Glomerular endothelial cell (primary cell): ENCODE data around the gene CCDC50. TPM values are rescaled to one million over a fixed set of nuclear protein-coding genes. Genes with fewer than 3 reads are reported as not detected.

Source experiments
- DNase-seq: peaks from one replicate; pipeline ENCODE4 v3.0.0-alpha.2; 2011; ENCODE audit warnings: low read depth, low spot score; ENCODE audit errors: extremely low read depth
- total RNA-seq: library from RNA; depleted of rRNA; stranded (reverse); fragments of >200 nt; gene quantifications from 2 replicates; pipeline ENCODE4 v1.2.3, GENCODE V29; 2015

CCDC50 gene
- total RNA-seq, 1 donor from 2014 or later = 144 TPM

DNA sequence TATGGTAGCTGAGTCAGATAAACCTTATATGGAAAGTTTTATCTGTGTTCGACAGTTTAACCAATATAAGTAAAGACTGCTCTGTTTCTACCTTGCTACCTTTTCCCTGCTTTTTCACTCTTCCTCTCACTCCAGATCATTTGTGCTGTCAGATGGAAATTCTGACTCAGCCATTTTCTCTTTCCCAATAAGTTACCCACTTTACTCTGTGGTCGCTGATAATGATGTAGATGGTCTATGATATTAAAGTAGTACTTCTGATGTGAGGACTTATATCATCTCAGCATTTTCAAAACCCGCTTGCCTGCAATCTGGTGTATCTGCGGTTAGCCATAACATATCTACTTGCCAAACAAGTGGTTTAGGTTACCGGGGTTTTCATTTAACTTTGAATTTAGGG lies 16.1 kb downstream of the CCDC50 start:
- no peak for DNase-seq

DNA sequence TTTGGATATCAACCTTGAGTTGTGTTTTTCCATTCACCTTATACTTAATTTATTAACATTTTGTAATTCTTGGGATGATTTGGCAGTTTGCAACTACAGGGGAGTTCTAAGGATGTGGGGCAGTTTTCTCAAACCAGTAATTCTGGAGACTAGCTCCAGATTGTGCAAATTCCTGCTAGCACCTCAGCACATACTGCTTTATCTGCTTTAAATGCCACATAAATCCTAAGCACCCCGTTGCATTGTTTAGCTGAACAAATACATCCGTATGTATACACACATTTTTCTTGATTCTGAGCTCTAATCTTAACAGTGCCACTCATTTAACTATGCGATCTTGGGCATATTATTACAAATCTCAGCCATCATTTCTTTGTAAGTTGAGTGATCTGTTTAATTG lies 18.0 kb downstream of the CCDC50 start:
- no peak for DNase-seq

DNA sequence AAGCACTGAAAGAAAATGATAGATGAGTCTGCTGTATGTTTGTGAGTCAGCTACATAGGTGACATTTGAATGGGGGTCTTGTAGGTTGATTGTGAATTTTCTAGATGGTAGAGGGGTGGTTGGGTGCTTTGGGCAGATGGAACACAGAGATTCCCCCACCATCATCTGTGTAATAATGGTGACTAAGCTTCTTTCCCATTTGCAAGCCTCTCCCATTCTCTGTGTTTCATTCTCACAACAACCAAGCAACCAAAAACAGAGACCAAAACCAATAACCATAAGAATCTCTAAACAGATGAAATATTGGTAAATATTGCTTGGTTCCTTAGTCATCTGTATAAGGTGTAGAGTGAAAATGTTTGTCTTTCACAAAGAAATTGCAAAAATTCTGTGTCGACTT lies 18.9 kb downstream of the CCDC50 start:
- no peak for DNase-seq

DNA sequence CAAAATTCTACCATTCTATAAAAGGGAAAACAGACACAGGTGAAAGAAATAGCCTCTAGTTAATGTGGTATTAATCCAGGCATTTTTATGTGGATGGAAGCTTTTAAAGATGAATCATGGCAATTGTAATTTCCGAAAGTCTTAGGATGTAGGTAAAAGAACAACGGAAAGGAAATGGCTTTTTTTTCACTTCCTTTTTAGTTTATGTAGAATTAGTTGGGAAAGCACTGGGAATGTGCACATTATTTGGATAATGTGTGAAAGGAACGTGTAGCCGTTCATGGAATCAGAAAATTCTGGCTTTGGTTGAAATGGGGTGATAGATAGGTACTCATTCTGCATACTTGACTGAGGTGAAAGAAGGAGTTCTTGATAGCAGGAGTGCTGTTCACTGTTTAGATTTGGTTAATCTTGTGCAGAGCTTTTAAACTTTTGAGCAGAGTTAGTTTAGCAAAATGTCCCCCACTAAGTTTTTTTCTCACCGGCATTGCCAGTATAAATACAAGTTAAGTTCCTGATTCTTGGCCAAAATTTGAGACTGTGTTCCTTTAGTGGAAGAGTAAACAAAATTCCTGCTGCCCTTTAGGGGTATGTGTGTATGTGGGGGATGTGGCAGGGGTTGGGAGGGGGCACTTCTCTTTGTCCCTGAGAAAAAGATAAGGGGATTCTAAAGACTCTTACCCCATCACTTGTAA lies 21.3 kb downstream of the CCDC50 start:
- no peak for DNase-seq

DNA sequence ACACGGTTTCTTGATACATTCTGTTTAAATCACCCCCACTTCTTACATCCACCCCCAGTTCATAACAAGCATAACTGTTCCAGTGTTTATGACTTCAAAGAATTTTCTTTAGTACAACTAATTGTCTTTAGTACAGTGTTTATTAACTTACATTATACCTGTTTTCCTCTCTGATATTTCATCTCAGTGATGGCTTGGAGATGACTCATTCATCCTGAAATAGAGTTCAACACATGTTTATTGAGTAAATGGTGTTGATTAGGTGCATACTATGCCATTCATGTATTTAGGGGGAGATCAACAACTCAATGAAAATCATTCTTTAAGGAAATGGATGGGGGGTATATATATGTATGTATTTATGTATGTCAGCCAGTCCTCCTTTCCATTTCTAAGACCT lies 22.8 kb downstream of the CCDC50 start:
- DNase-seq = no peak

DNA sequence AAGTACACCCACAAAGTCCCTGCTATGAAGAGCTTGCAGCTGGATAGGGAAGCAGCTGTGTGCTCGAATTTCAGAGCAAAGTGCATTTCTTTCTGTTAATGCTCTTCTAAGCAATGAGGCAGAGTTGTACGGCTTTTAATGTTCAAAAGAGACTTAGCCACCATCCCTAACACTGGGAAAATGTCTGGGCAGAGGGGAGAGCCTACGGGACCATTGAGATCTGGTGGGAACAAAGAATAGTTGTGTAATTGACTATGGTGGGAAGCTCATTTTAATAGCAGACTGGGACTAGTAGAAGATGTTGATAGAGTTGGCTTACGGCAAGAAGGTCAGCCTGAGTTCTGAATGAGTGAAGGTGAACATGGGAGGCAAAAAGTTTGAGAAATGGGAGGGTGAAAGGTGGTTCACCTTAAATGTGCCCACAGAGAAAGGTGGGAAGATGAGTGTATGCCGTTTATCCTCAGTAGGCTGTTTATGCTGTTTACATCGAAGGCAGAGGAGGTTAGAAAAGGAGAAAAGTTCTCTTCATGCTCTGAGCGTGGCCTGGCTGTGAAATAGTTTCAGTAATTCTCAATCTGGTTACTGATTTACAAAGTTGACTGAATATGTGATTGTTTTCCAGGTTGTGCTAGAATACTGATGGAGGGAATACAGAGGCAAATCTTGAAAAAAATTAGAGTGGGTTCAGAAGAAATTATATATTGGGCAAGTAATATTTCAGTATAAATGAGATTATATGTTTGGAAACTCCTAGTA lies 24.0 kb downstream of the CCDC50 start:
- DNase-seq = no peak

DNA sequence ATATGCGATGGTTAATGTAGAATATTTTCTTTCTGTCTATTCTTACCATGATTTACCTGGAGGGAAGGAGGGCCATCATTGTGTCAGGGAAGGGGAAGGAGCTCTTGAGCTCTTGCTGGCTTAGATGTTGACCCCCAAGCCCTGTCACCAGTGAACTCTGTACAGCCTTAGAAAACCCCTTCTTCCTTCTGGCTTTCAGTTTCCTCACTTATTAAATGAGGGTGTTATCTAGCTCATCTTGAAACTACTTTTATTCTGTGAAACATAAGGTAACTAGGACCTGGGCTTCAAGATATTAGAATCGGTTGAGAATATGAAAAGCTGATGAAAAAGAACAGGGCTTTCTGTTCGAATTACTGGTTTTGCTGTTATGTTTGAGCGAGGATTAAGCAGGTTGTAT lies 26.2 kb downstream of the CCDC50 start:
- DNase-seq = no peak

DNA sequence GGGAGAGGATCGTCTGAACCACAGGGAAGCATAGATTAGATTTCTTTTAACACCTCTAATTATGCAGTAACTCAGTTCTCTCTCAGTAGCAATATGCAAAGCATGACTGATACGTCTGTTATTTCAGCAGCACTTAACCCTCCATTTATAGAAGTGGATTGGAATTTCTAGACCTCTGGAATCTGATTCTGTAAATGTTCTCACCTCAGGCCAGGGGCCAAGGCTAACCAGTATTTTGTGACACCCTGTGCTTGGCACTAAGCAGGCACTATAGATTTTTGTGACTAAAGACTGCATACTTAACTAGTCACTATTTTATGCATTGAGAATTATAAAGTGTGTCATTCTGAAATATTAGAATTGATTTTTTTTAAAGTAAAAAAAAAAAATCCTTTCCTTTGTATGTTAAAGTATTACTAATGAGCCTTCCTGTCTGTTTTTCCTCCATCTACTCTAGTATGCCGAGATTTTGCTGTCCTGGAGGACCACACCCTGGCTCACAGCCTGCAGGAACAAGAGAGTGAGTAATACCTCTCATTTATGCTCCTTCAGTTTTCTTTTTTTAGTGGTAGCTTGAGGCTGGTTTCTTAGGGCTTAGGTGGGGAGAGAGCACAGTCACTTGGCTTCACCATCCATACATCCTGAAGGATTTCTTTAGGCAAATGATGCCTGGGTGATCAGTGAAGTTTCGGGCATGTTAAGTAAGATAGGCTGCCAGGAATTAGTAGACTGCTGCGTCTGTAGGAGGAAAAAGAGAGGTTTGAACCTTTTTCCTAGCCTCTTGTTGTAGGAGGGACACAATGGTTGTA lies 27.6 kb downstream of the CCDC50 start:
- DNase-seq = no peak

DNA sequence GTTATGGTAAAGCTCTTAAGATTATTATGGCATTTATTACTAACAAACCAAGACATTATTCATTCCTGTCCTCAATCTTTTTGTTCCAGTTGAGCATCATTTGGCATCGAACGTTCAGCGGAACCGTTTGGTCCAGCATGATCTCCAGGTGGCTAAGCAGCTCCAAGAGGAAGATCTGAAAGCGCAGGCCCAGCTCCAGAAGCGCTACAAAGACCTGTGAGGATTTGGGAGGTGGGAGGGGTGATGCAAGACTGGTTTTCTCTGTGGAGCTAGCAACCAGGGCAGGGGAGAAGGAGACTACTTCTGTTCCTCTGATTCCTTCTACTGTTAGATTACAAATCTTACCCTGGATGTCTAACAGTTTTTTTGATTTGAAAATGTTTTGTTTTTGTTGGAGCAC lies 28.7 kb downstream of the CCDC50 start:
- DNase-seq = no peak

DNA sequence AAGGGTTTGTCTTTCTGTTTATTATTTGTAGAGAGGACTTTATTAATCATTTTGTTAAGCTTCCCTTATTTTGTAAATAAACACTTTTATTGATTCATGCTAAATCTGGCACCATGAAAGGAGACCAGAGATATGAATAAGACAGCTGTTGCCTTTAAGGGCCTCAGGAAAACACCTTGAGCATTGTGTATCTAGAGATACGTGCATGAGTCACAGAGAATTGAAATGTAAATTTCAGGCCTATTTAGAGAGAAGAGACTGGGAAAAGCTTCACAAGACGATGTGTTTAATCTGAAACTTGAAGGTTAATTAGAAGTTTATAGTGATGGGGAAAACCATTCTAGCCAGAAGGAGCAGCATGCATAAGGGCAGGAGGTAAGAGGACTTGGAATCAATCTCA lies 29.7 kb downstream of the CCDC50 start:
- DNase-seq = no peak

DNA sequence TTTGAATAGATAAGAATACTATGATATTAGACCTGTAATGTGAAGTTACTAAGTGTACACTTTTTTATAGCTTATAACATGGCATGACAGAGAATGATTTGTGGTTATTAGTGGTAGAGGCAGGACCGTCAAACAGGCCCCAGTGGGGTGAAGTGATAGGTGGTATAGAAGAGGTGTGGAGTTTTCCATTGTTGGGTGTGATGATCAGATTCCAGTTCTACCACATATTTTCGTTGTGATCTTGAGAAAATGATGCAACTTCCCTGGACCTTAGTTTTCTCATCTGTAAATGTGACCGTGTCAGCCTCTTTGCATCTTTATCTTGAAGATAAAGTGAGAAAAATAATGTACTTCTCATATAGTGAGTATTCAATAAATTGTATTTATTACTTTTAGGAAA lies 31.4 kb downstream of the CCDC50 start:
- DNase-seq = no peak

DNA sequence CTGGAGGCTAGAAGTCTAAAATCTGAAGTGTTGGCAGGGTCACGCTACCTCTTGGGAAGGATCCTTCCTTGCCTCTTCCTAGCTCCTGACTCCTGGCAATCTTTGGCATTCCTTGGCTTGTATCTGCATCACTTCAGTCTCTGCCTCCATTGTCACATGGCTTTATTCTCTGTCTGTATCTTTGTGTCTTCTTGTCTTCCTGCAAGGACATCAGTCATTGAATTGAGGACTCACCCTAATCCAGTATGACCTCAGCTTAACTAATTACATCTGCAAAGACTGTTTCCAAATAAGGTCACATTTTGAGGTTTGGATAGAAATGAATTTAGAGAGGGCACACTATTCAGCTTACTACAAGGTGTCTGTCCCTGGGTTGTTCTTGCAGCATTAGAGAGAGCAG lies 32.3 kb downstream of the CCDC50 start:
- DNase-seq = no peak

DNA sequence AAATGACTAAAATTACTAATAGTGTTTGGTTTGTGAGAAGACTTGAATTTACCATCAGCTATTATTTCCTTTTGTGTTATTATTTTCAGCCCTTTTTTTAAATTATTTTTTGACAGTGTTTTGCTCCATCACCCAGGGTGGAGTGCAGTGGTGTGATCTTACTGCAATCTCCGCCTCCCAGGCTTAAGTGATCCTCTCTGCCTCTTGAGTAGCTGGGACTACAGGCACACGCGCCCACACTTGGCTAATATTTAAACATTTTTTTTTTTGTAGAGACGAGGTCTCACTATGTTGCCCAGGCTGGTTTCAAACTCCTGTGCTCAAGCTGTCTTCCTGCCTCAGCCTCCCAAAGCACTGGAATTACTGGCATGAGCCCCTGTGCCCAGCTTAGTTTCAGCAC lies 32.8 kb downstream of the CCDC50 start:
- DNase-seq = no peak

DNA sequence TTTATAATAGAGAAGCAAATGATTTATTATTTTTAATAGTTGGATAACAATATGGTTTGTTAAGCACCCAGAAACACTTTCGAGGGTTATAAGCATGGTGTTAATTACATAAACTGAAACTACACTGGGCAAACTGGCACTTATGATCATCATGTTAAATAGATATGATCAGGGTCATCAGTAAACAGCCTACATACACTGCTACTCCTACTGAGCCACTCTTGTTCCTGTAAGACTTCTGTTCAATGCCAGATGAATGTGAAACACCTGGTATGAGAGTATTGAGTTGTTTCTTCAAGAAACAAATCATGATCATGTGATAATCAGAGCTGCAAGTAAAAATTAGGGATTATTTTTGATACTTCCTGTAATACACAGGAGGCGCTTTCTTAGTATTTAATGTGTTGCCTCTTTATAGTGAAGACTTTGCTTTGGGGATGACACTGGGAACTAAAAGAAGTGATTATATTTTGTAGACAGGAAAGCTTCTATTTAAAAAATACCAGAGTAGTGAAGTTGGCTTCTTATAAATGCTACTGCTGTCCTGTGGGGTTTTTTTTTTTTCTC lies 33.4 kb downstream of the CCDC50 start:
- no peak for DNase-seq

DNA sequence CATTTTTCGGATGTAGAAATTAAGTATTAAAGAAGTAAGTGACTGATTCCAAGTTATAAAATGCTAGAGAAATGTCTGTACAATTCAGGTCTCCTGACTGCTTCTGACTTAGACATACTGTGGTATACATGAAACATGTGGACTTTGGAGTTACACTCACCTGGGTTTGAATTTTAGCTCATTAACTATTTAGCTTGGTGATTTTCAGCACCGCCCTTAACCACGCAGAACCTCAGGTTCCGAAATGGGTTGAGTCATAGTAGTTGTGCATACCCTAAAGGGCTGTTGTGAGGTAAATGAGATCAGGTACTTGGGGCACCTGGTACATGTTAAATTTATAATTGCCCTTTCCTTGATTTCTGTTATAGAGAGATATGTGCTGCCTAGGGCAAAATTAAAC lies 34.0 kb downstream of the CCDC50 start:
- no peak for DNase-seq

DNA sequence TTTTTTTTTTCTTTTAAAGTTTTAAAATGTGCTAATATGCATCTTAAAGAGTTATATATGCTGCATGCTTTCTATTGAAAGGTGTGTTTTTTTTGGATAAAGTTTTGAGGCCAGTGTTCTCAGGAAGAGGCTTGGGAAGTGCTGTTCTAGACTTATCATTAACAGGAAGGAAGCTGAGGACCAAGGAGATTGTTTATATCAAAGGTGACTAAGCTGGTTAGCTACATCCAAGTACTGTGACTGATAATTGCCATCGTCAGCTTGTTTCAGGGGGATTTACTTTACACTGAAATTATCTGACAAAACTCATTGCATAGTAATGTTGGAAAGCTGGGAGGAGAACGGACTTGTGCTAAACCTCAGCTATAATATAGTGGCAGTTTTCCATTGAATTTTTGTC lies 37.5 kb downstream of the CCDC50 start:
- no peak for DNase-seq

DNA sequence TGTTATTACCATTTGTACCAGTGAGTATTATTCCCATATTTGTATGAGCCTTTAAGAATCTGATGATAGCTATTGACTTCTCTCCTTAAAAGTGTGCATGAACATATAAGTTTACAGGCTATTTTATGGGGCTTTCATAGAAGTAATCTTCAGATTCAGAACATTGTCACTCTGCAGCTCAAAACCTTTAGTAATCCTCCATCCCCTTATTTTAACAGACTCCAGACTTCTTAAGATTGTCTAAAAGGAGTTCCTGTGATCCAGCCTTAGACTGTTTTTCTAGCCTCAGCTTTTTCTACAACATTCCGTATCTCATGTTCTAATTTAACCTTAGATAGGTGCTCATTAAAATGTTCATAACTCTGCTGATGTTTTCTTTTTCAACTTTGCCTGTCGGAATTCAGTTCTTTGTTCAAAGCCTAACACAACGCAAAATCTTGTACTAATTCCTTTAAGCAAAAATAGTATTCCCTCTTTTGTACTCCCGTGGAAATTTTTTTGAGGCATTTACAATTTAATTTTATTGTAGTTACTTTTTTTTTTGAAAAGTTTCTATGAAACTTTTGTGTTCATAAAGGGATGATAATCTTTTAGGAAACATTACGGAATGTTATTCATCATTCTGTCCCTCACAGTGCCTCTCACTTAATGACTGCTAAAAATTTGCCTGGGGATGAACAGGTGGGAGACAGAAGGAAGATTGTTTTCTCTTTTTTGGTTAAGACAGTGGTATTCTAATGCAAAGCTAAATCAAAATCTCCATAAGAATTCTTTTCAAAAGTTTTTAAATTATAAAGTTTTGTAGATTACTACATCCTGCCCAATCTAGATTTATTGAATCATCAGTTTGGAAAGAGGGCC lies 39.8 kb downstream of the CCDC50 start:
- DNase-seq = no peak

DNA sequence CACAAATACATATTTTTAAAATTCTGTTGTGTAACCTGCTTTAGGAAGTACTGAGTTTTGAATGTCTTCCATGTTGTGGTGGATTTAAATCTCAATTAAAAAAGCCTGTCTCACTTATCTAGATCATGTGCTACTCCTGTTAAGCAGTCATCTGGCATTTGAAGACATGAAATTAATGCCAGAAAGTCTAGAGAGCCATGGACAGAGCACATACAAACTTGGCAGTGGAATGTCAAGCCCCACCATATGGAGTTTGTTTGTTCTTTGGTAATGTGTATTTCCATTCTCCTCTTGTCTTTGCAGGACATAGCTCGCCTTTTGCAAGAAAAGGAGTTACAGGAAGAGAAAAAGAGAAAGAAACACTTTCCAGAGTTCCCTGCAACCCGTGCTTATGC lies 40.4 kb downstream of the CCDC50 start:
- DNase-seq = no peak

DNA sequence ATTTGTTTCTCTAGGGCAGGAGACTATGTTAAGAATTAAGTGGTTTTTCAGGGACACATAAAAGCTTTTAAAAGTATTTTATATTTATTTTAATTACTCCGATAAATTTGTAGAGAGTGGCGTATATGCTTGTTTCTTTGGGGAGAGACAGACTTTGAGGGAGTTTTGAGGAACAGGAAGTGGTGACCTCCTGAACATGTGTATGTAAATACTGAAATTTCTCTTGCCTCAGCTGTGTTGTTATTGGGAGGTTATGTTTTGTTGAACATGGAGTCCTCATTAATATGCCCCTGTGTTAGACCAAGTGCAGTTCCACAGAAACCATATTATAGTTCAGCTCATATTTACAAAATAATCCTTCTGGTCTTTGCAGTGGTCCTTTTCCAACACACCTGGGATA lies 42.9 kb downstream of the CCDC50 start:
- DNase-seq = no peak

DNA sequence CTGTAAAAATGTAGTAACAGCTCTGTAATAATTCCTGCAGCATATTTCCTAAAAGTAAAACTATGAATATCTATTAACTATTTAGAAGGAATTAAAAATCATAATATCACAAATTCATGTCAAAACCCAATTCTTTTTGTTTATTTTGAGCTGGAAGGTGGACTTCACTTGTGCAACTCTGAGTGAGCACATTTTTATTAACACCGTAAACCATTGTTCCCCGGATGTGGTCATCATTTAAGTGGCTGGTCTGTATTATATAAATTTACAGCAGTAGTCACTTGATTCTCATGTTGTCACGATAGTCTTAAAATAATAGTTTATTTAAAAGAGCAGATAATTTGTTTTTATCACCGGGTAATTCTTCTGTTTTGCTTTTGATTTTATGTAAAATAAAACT lies 44.1 kb downstream of the CCDC50 start:
- DNase-seq = no peak
